K562 (cell line): ENCODE measurements around the gene TTLL9. TPM values are rescaled to one million over a fixed set of nuclear protein-coding genes. Genes with fewer than 3 reads are reported as not detected.

ENCODE experiments used
- ATAC-seq: fragments of 200-7000 bp; cut with Tn5 transposase; 3 replicates; pipeline ENCODE4 v1.9.1; 2020; ENCODE audit warnings: moderate library complexity
- BruUV-seq: library from RNA; stranded (reverse); fragments of 400-500 nt; replicated peaks from 2 replicates; lab custom pipeline; 2021; lab: Mats Ljungman, UMichigan
- CTCF ChIA-PET: fragments of 300-600 bp; formaldehyde crosslinking; extraction: SDS; loops from one replicate; lab custom pipeline; 2021; ENCODE audit warnings: low intra/inter-chr PET ratio; lab: Yijun Ruan, JAX
- POLR2A ChIA-PET: fragments of 300-600, 350-650 bp; sonication (Branson Sonifier 250); formaldehyde crosslinking; extraction: SDS; loops from one replicate; lab custom pipeline; 2021; ENCODE audit warnings: antibody characterized with exemption, inconsistent platforms; lab: Yijun Ruan, JAX
- DNase-seq, 4 experiments: peaks; one replicate each; pipeline versions ENCODE4 v3.0.0 to v3.0.0-alpha.2; 2011 to 2018; ENCODE audit warnings: low spot score in 3 of 4, mixed read lengths in 3 of 4; ENCODE audit errors: extremely low read depth in 1 of 4
- FAIRE-seq: peaks from 2 replicates; lab custom pipeline; 2011; peaks lifted over from hg19 to GRCh38; lab: Jason Lieb, UNC
- H2AFZ ChIP-seq: 2 replicates; pipeline ENCODE4 v1.6.0; 2011; ENCODE audit warnings: low read depth, low read length, control low read depth, inconsistent platforms
- H3K27ac ChIP-seq: fragments of 200-600 bp; 3 replicates; pipeline ENCODE4 v1.8.0; 2011; ENCODE audit warnings: low read depth, mild to moderate bottlenecking, control low read depth, inconsistent platforms, low read length, moderate library complexity, mixed read lengths; ENCODE audit errors: extremely low read depth
- H3K27me3 ChIP-seq, 2 experiments: fragments of 300-600 bp in 1 of 2; 2 replicates in 1 of 2; 3 replicates in 1 of 2; pipeline versions ENCODE4 v1.6.0 to v1.8.0; 2011; ENCODE audit warnings: inconsistent platforms in 2 of 2, low read length in 2 of 2, mild to moderate bottlenecking in 1 of 2, mixed read lengths in 1 of 2, moderate library complexity in 1 of 2; ENCODE audit not compliant: control insufficient read depth in 2 of 2, insufficient read depth in 2 of 2
- H3K36me3 ChIP-seq: fragments of 300-600 bp; 3 replicates; pipeline ENCODE4 v1.8.0; 2011; ENCODE audit warnings: mild to moderate bottlenecking, low read length, inconsistent platforms; ENCODE audit not compliant: control insufficient read depth, insufficient read depth
- H3K4me1 ChIP-seq, 2 experiments: fragments of 200-600 bp in 1 of 2; replicated peaks in 1 of 2; 2 replicates in 1 of 2; 3 replicates in 1 of 2; pipeline versions ENCODE4 v1.5.1 to v1.8.0; 2011; ENCODE audit warnings: inconsistent platforms in 2 of 2, low read length in 2 of 2, mild to moderate bottlenecking in 1 of 2, mixed read lengths in 1 of 2, moderate library complexity in 1 of 2; ENCODE audit not compliant: control insufficient read depth in 2 of 2, insufficient read depth in 2 of 2
- H3K4me2 ChIP-seq: 2 replicates; pipeline ENCODE4 v1.6.1; 2011; ENCODE audit warnings: low read length, control low read depth, inconsistent platforms, mixed read lengths; ENCODE audit not compliant: insufficient read depth
- H3K4me3 ChIP-seq: fragments of 200-600 bp; sonication (generic), shearing (Covaris generic); 2 replicates; pipeline ENCODE4 v1.5.1; 2016; ENCODE audit warnings: control low read depth, inconsistent platforms
- H3K79me2 ChIP-seq: fragments of 200-600 bp; 3 replicates; pipeline ENCODE4 v1.8.0; 2011; ENCODE audit warnings: low read length, inconsistent platforms; ENCODE audit not compliant: control insufficient read depth, insufficient read depth
- H3K9ac ChIP-seq, 2 experiments: 2 replicates each; pipeline versions ENCODE4 v1.6.0 to v1.6.1; 2011; ENCODE audit warnings: low read depth in 2 of 2, low read length in 2 of 2, control low read depth in 1 of 2, inconsistent platforms in 1 of 2, mild to moderate bottlenecking in 1 of 2, mixed read lengths in 1 of 2; ENCODE audit not compliant: insufficient read depth in 1 of 2
- H3K9me1 ChIP-seq: one replicate; pipeline ENCODE4 v1.6.0; 2011; ENCODE audit warnings: inconsistent platforms, mild to moderate bottlenecking, low read length, moderate library complexity; ENCODE audit not compliant: control insufficient read depth, insufficient read depth
- H3K9me3 ChIP-seq: replicated peaks from 2 replicates; pipeline ENCODE4 v1.5.1; 2011; ENCODE audit warnings: low read depth, low read length, inconsistent platforms; ENCODE audit not compliant: control insufficient read depth, insufficient read depth
- H4K20me1 ChIP-seq: replicated peaks from 2 replicates; pipeline ENCODE4 v1.6.1; 2011; ENCODE audit warnings: low read length, inconsistent platforms, mixed read lengths; ENCODE audit not compliant: control insufficient read depth, insufficient read depth
- ARID2 ChIP-seq: fragments of 450-650 bp; IDR thresholded peaks from 2 replicates; pipeline ENCODE4 v1.6.1; 2017; ENCODE audit warnings: antibody characterized with exemption, mild to moderate bottlenecking
- CBX8 ChIP-seq: fragments of 200-600 bp; sonication (generic); IDR thresholded peaks from 2 replicates; pipeline ENCODE4 v1.6.1; 2012; ENCODE audit warnings: borderline replicate concordance, mixed run types, low read depth, mild to moderate bottlenecking, moderate library complexity, mixed read lengths, low read length, control low read depth, inconsistent platforms; ENCODE audit not compliant: poor library complexity, severe bottlenecking; ENCODE audit errors: extremely low read depth
- CREBBP ChIP-seq: IDR thresholded peaks from one replicate; pipeline ENCODE4 v1.6.1; 2012; ENCODE audit warnings: low read depth, mild to moderate bottlenecking, control low read depth, inconsistent platforms, low read length
- DACH1 ChIP-seq: fragments of 450-650 bp; IDR thresholded peaks from 2 replicates; pipeline ENCODE4 v1.6.1; 2018; ENCODE audit not compliant: partially characterized antibody
- ELF1 ChIP-seq: fragments of 200-800 bp; sonication (Bioruptor generic); IDR thresholded peaks from 2 replicates; pipeline ENCODE4 v1.6.1; 2016; ENCODE audit warnings: missing genetic modification characterization, missing compliant biosample characterization
- EWSR1 ChIP-seq: fragments of 450-650 bp; IDR thresholded peaks from 2 replicates; pipeline ENCODE4 v1.6.1; 2018; ENCODE audit warnings: borderline replicate concordance, mild to moderate bottlenecking, low read depth, moderate library complexity; ENCODE audit not compliant: partially characterized antibody
- HDAC8 ChIP-seq: fragments of 450-650 bp; IDR thresholded peaks from 2 replicates; pipeline ENCODE4 v1.6.1; 2016; ENCODE audit warnings: mild to moderate bottlenecking, missing genetic modification characterization, moderate library complexity, missing compliant biosample characterization
- HEY1 ChIP-seq: fragments of 250-450 bp; sonication (Bioruptor Pico); IDR thresholded peaks from 2 replicates; pipeline ENCODE4 v1.5.0; 2020; ENCODE audit warnings: mild to moderate bottlenecking, moderate library complexity, borderline replicate concordance
- HMBOX1 ChIP-seq: sonication (generic); IDR thresholded peaks from 2 replicates; pipeline ENCODE4 v1.6.1; 2016
- MAX ChIP-seq: sonication (generic); formaldehyde crosslinking; IDR thresholded peaks from 2 replicates; pipeline ENCODE4 v1.9.0; 2022; ENCODE audit warnings: mild to moderate bottlenecking, missing genetic modification reagents
- RFX5 ChIP-seq: IDR thresholded peaks from 2 replicates; pipeline ENCODE4 v1.6.1; 2011; ENCODE audit warnings: low read depth, mild to moderate bottlenecking, improper control_type of control experiment, low read length
- TEAD1 ChIP-seq, 2 experiments: fragments of 450-650 bp in 1 of 2; sonication (generic) in 1 of 2; formaldehyde crosslinking; IDR thresholded peaks; 2 replicates each; pipeline versions ENCODE4 v1.4.0 to v1.8.0; 2020 to 2022; ENCODE audit warnings: mild to moderate bottlenecking in 2 of 2, missing genetic modification reagents in 1 of 2
- TRIM25 ChIP-seq: fragments of 450-650 bp; IDR thresholded peaks from 2 replicates; pipeline ENCODE4 v1.7.0; 2016; ENCODE audit warnings: borderline replicate concordance
- YBX1 ChIP-seq: fragments of 450-650 bp; IDR thresholded peaks from 2 replicates; pipeline ENCODE4 v1.7.1; 2016; ENCODE audit warnings: mild to moderate bottlenecking
- ZBTB17 ChIP-seq: fragments of 450-650 bp; formaldehyde crosslinking; IDR thresholded peaks from 2 replicates; pipeline ENCODE4 v1.4.0; 2020; ENCODE audit warnings: mild to moderate bottlenecking
- ZNF143 ChIP-seq: sonication (generic); formaldehyde crosslinking; IDR thresholded peaks from 2 replicates; pipeline ENCODE4 v1.9.0; 2022; ENCODE audit warnings: mild to moderate bottlenecking, missing genetic modification reagents
- ZNF253 ChIP-seq: fragments of 250-450 bp; sonication (Bioruptor Pico); conservative IDR thresholded peaks from 2 replicates; pipeline ENCODE4 v1.6.1; 2021; ENCODE audit warnings: mild to moderate bottlenecking
- ZNF384 ChIP-seq: IDR thresholded peaks from 2 replicates; pipeline ENCODE4 v1.6.1; 2012; ENCODE audit warnings: low read depth, low read length, improper control_type of control experiment
- ZNF655 ChIP-seq: fragments of 250-450 bp; sonication (Bioruptor Pico); IDR thresholded peaks from 2 replicates; pipeline ENCODE4 v1.5.0; 2021
- WGBS: fragments of 100-300 bp; shearing (Covaris generic); methylation state at CpG from one replicate; pipeline ENCODE4 v1.1.6; 2016; ENCODE audit warnings: low coverage, mixed read lengths; ENCODE audit not compliant: insufficient coverage; ENCODE audit errors: missing lambda C conversion rate; 5-methylcytosine and 5-hydroxymethylcytosine counted together
- in situ Hi-C: fragments of 300-500 bp; cut with MboI; formaldehyde crosslinking; loops from 4 replicates; pipeline ENCODE4 v1.15.0; 2018; ENCODE audit warnings: inconsistent platforms, mixed read lengths
- intact Hi-C: fragments of 100-400 bp; cut with micrococcal nuclease; formaldehyde crosslinking; loops from 2 replicates; pipeline ENCODE4 v1.14.2; 2022
- polyA plus RNA-seq, 8 experiments: library from polyadenylated mRNA; depleted of rRNA in 4 of 8; stranded (reverse) in 5 of 8; unstranded in 3 of 8; fragments of >200 nt; fragmentation: Nextera tagmentation in 2 of 8; fragmentation: Illumina TruSeq in 1 of 8; extraction: Ambion mirVana in 2 of 8; extraction: Trizol in 1 of 8; gene quantifications; 2 replicates each; pipeline versions ENCODE4 v1.2.1 to v1.2.3, GENCODE V29; 2011 to 2014; ENCODE audit warnings: inconsistent platforms in 1 of 8, missing spikeins in 1 of 8
- total RNA-seq, 7 experiments: library from RNA; depleted of rRNA in 6 of 7; stranded (reverse); fragments of >200 nt in 6 of 7; fragmentation: Illumina TruSeq in 2 of 7; extraction: Trizol in 2 of 7; gene quantifications; 2 replicates each; pipeline versions ENCODE4 v1.2.1 to v1.2.3, GENCODE V29; 2011 to 2021; ENCODE audit warnings: low replicate concordance in 1 of 7

The TTLL9 gene
- total and polyA plus RNA-seq, 9 of the 15 experiments (the other 6 are each of a cell fraction or from before 2014, with no cell fraction given) = 0.06 to 0.07 TPM; not detected in 7

- TF ChIP-seq ZNF253 (no peak), TEAD1 (CRISPR knock-in tag; IDR thresholded peaks at IDR 0.05) (no peak), YBX1 (no peak), ARID2 (no peak), HDAC8 (tag) (no peak), ELF1 (tag) (no peak), EWSR1 (no peak), MAX (CRISPR knock-in tag) (no peak), HEY1 (CRISPR knock-in tag) (no peak)
- TF ChIP-seq, all 486 proteins: peak for 0
Measured at GRCh38 chr20:31853481-31853880, 17.0 kb upstream of the TTLL9 start (continued).

- DNase-seq = no peak
- 0% methylated on average over 3 of the region's 3 CpGs for WGBS
- intact Hi-C loops (no loop called here), in situ Hi-C loops (loop anchor here (10.0 kb wide), 1 partner anchor 168 kb away; no protein-coding TSS in a partner anchor)
- ChIA-PET CTCF (interaction anchor here (0.6 to 4.8 kb wide), 2 partner anchors 24 to 96 kb away, joined by 3 to 49 read pairs; partner anchors contain the start of gene PDRG1), POLR2A (interaction anchor here (0.7 kb wide), 1 partner anchor 18 kb away, joined by 3 read pairs; no protein-coding TSS in a partner anchor)
- Histone ChIP-seq H3K4me2 (no peak overlapping the region), H3K36me3 (no peaks in the 10 kb centered on the region), H3K9me3 (no peaks in the 10 kb centered on the region), H3K27ac (no peak overlapping the region), H2AFZ (no peak overlapping the region), H4K20me1 (peaks cover 8% of the 10 kb centered on the region), H3K79me2 (no peaks in the 10 kb centered on the region), H3K9ac (no peak overlapping the region), H3K4me3 (no peak overlapping the region), H3K4me1 (peaks cover 0 to 13% of the 10 kb centered on the region in 2 experiments; a peak in 3 of 5 replicates), H3K9me1 (peaks cover 2% of the 10 kb centered on the region), H3K27me3 (peaks cover 24 to 55% of the 10 kb centered on the region in 2 experiments)
- BruUV-seq = no TSS peak
- FAIRE-seq = no peak
- ATAC-seq = no peak
- no peak for TF ChIP-seq ZBTB17 (CRISPR knock-in tag)
- TF ChIP-seq DACH1 = no peak
- no peak for TF ChIP-seq HMBOX1
- TF ChIP-seq ZNF655 (CRISPR knock-in tag) = no peak
- no peak for TF ChIP-seq CBX8
- no peak for TF ChIP-seq CREBBP
- TF ChIP-seq RFX5 = no peak
- no peak for TF ChIP-seq ZNF143 (CRISPR knock-in tag)
- TF ChIP-seq ZNF384 = no peak
- TF ChIP-seq TRIM25 = no peak
Measured at GRCh38 chr20:31856516-31856915, 13.9 kb upstream of the TTLL9 start.
